8988T (cell line): ENCODE results near the gene TAS2R9.
"Not testable (repeated sequence)": the region's sequence is repeated elsewhere in the genome, so short reads cannot be mapped to it uniquely, and the experiment has no call there.

ENCODE experiments used
- DNase-seq: peaks from one replicate; pipeline ENCODE4 v3.0.0; 2011

TAS2R9 gene, protein sequence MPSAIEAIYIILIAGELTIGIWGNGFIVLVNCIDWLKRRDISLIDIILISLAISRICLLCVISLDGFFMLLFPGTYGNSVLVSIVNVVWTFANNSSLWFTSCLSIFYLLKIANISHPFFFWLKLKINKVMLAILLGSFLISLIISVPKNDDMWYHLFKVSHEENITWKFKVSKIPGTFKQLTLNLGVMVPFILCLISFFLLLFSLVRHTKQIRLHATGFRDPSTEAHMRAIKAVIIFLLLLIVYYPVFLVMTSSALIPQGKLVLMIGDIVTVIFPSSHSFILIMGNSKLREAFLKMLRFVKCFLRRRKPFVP

DNA sequence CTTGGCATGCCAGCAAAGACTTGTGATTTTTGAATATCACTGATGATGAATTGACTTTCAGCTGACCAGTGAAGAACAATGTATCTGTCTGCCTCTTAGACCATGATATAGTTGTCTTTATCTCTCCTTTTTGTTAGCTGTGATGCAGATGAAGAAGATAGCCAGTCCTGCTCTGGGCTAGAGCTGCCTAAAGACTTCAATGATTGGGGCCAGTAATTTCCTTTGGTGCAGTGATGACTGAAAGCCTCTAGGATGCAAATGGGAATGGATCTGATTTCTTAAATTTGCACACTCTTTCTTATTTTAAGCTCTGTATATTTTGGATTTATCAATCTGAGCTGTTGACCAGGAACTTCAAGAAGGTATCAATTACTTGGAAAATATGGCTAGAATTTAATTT lies at the start of gene TAS2R9:
Gene TAS2R9 (minus strand): TSS at position 101 of the 400 bp plus-strand sequence. CDS start 93 bp downstream, at position 8.
- DNase-seq: no peak

DNA sequence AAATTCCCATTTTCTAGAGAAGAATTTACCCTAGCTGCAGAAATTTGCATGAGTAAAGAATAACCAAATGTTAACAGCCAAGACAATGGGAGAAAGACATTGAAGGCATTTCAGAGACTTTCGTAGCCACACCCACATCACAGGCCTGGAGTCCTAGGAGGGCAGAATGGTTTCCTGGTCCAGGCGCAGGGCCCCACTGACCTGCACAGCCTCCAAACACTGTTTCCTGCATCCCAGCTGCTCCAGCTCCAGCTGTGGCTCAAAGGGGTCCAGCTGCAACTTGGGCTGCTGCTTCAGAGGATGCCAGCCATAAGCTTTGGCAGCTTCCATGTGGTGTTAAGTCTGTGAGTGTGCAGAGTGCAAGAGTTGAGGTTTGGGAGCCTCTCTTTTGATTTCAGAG lies 45.8 kb upstream of the TAS2R9 start:
- DNase-seq: no peak

DNA sequence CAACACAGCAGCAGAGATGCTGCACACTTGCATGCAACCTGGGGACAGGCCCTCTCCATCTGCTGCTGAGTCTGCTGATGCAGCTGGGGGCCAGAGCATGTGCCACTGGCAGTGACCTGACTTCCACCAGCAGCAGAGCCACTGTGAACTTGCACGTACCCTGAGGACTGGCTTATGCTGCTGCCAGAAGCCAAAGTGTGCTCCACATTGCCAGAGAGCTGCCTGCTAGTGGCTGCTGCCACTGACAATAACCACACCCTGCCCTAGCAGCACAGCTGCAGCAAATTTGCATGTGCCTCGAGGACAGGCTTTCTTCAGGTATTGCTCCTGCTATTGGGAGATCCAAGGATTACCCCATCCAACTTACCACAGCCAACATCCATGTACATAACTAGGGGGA lies 43.8 kb upstream of the TAS2R9 start:
- DNase-seq: no peak

DNA sequence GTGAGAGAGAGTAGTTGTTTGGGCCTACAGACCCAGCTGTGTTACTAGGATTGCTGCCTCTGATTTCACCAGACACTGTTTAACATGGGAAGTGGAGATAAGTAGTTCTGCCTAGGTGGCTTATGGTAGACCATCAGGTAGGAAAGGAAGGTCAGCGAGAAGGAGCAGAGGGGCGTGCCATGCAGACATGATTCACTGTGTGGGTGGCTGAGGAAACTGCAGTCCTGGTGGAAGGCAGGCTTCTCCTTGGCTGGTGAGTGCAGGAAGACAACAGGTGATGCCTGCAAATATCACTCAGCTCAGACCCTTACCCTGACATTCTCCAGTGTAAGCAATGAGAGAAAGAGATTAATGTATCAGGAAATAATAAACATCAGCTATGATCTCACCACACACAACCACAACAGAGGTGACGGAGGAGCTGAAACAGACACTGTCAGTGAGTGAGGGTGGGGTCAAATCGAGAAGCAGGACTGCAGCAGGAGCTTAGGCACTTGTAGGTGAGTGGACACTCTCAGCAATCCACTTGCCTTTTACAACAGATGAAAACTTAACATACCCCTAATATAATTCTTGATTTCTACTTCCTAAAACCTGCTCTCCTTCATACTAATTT lies 41.4 kb upstream of the TAS2R9 start:
- no peak for DNase-seq

DNA sequence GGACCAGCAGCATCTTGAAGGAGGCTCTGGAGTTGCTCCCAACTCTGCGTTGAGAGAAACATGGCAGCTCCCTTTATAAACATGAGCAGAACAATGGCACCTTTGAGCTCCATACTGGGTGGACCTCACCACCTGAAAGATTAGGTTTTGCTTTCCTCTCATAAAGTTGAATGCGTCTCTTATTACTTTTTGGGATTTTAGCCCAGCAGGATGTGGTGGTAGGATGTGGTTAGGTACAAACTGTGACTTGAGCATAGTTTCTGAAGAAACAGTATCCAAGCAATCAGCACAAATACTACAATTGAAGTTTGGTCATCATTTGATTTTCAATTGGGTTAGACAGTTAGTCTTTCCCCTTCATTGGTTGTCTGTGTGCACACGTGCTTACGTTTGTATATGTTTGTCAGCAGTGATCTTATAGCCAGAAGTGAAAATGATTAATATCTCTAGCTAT lies 39.5 kb upstream of the TAS2R9 start, which contains the start of gene PRR4:
Gene PRR4 (minus strand): TSS at position 51 of the 454 bp plus-strand sequence. CDS start 38 bp downstream, at position 13.
- DNase-seq: no peak

DNA sequence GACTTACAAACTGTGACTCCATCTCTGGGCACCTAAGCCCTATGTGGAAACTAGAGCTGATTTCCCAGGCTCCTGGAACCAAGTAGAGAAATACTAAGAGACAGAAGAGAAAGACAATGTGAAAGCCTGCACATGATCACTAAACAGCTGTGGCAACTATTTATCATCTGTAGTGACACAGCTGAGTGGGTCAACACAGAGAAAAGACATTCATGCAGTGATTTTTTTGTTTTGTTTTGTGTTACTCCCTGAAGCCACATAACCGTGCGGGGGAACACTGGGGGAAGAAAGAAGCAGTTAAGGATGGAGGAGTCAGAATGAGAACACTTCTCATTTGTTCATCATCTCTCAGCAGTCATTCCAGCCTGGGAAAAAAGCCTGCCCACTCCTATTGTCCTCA lies 37.8 kb upstream of the TAS2R9 start:
- DNase-seq: no peak

DNA sequence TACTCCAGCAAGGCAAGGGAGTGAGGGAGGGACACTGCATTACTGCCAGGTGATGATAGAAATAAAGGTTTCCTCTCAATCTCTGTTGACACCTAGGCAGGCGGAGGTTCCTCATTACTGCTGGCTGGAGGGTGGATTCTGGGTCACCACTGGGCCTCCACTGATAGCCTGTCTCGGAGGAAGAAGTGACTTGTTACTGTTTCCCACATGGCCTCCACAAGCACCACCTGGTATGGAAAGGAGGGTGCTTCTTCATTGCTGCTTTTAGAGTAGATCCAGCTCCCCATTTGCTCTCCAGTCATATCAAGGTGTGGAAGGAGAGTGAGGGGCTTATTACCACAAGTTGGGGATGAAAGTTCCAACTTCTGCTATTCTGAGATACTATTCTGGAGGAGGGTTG lies 32.9 kb upstream of the TAS2R9 start:
- DNase-seq: no peak

DNA sequence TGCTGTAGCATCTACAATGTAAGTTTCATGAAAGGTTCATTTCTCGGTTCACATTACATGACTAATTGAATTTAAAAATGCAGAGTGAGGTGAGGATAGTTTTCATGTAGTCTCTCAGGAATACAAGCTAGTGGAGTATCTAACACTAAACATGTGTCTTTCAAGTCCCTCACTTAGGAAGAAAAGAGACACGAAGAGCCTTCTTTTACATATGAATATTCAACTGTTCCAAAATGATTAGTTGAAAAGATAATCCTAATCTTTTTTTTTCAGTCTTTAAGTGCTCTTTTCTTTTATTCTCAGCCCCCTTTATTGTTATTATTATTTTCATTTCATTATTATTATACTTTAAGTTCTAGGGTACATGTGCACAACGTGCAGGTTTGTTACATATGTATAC lies 28.5 kb upstream of the TAS2R9 start:
- DNase-seq: no peak

DNA sequence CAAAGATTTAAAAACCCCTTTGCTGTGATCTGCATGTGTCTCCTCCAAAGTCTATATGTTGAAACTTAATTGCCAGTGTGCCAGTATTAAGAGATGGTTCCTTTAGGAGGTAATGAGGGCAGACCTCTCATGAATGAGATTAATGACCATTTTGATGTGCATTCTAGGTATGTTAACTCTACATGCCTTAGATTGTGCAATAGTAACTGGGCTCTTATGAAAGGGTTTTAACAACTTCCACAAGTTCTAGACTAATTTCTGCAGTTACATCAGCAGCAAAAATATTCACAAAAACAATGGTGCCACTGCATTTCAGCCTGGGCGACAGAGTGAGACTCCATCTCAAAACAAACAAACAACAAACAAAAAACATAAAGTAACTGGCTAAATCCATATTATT lies 20.0 kb upstream of the TAS2R9 start:
- DNase-seq: no peak

DNA sequence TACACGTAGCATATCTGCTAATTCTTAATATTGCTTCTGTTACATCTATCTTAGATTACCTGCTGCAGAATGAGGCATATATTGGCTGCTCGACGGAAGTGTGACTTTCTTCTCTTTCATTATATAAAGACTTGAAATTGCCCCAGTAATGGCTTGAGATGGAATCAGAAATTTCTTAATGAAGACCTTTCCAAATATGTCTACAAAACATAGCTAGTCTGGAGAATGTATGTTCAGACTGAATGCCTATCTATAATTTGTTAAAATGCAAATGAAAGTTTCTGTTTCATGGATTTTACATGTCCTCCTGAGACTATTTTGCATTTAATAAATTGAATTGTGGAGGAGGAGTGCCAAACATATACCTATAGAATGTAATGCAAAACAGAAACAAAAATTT lies 16.3 kb upstream of the TAS2R9 start, which contains the start of gene TAS2R10:
Gene TAS2R10 (minus strand): TSS at position 101 of the 400 bp plus-strand sequence. CDS start 89 bp downstream, at position 12.
- DNase-seq: no peak

DNA sequence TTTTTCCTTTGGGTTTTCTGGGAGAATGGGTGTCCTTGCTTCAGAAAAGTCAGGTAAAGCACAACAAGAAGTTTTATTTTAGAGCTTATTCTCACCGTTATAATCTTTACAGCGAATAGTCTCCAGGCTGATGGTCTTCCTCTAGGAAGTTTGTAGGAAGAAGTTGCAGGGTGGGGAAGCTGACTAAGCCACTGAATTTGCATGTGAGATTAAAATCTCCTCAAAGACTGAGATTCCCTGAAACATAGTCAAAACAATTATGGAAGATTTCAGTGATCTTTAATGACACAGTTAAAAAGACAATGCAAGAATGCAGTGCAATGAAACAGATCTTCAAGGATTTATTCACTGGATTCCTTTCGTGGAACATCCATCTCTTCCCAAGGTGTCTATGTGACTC lies 15.0 kb upstream of the TAS2R9 start:
- DNase-seq: no peak

DNA sequence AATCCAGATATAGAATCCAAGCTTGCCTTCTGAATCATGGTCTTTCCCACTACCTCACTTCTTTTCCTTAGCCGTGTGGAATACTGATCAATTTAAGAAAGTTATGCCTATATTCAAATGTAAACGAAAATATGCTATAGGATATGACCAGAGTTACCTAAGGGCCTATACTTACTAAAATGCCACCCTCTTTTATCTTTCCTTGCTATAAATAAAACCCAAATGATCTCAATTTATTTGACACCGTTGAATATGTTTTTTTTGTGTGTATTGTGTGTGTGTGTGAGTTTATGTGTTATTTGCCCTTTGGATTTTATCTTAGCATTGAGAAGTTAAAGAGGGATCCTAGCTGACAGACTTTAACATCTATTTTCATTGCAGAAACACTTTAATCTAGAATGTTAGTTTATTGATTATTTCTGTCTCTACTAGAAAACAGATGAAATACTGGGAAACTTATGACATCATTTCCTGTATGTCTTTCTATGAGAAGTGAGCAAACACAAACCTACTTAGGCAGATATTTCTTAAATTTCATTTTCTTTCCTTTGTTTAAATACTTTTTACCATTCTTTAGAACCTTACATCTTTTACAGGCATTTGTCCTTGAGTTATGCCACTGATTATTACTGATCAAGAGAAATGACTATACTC lies 2.0 kb upstream of the TAS2R9 start:
- no peak for DNase-seq

DNA sequence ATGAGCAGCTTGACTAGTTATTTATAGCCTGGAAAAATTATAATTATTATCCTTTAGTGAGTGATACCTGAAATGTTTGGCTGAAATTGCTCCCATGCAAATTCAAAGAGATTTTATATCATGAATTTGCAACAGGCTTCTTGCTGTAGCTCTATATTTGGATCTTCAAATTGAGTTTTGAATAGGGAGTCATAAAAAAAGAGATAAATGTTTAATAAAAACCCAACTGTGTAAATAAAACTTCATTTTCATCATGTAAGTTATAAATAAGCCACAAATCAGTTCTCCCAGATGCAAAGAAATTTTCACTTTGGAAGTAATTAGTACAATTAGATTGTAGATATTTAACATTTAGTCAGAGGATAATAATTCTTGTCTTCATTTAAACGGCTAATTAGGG lies 2.8 kb downstream of the TAS2R9 start, which contains the start of gene TAS2R8:
Gene TAS2R8 (minus strand): TSS at position 101 of the 400 bp plus-strand sequence. CDS start 306 bp downstream, outside the sequence.
- DNase-seq: no peak

DNA sequence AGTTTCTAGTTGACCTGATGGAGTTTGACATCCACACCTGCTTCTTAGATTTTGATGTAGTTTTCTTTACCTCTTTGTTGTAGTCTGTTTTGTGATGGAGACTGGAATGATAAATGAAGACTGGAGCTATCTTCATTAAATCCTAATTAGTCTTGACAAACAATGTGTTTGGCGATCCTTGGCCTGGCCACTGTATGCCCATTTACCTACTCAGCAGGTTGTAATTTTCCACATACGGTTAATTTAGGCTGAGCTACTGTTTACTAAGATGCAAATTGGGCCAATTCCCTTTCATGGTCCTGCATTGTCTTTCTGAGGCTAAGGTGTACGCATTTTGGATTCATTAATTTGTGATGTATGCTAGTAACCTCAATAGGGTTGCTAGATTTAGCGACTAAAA lies 7.4 kb downstream of the TAS2R9 start, which contains the start of gene TAS2R7:
Gene TAS2R7 (minus strand): TSS at position 41 of the 400 bp plus-strand sequence. CDS start 57 bp downstream, outside the sequence.
- no peak for DNase-seq

DNA sequence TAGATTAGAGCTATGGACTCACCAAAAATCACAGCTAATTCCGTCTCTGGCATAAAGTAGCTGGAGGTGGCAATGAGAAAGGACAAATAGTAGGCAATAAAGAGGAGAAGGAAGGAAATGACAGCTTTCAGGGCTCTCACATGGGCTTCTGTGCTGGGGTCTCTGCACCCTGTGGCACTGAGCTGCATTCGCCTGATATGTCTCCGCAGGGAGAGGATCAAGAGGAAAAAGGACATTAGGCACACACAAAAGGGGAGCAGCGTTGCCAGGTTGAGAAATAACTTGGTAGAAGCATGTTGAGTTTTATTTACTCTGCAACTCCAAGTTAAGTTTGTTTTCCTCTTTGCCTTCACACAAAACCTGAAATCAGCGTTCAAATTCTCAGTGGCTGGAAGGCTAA lies 8.2 kb downstream of the TAS2R9 start:
- DNase-seq: no peak

DNA sequence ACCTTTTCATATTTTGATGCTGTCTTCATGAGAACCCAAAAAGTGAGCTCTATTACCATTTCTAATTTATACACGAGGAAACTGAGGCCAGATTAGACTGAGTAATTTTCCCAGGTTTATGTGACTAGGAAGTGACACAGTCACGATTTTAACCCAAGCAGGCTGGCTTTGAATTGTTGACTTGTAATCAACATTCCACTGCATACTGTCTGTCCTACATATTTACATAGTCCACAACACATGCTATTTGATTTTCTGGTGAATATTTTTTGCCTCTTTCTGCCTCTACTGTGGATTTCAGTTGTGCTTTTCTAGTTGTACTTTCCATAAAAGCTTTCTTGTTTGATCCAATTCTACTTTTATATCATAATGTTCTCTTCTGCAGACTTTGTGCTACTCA lies 15.7 kb downstream of the TAS2R9 start:
- no peak for DNase-seq

DNA sequence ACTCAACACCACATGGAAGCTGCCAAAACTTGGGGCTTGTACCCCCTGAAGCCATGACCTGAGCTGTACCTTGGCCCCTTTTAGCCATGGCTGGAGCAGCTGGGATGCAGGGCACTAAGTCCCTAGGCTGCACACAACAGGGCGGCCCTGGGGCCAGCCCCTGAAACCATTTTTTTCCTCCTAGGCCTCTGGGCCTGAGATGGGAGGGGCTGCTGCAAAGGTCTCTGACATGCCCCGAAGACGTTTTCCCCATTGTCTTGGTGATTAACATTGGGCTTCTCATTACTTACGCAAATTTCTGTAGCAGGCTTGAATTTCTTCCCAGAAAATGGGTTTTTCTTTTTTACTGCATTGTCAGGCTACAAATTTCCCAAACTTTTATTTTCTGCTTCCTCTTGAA lies 18.2 kb downstream of the TAS2R9 start:
- DNase-seq: not testable (repeated sequence)

DNA sequence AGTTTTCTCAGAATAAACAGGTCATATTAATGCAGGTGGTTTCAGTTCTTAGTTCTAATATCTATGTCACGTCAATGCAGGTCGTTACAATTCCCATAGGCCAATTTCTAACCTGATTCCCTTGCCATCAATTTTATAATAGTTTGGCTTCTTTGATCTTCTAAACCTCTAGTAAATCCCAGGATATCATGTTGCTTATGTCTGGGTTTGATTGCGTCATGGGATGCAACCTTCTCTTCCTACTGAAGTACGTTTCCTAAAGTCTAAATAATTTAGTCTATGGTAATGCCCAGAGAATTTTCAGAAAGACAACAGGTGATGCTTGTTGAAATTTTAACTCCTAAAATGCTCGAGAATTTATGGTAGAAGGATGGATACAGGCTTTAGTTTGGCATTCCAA lies 26.7 kb downstream of the TAS2R9 start:
- no peak for DNase-seq

DNA sequence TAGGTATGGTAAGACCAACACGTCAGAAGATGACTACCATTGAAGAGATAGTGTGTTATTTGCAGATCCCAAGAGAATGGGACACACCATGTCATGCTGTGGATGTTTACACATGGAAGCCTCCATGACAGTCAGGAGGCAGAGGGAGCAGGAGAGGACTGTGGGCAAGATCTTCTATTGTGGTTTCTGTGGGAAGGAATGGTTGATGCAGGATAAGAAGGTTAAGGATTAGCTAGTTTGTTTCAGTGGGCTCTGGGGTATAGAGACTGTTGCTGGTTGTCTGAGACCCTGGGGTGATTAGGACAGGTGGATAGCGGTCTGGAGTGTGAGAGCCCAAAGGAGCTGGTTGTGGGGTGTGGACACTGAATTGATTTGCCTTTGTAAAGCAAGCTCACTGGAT lies 30.9 kb downstream of the TAS2R9 start:
- no peak for DNase-seq

DNA sequence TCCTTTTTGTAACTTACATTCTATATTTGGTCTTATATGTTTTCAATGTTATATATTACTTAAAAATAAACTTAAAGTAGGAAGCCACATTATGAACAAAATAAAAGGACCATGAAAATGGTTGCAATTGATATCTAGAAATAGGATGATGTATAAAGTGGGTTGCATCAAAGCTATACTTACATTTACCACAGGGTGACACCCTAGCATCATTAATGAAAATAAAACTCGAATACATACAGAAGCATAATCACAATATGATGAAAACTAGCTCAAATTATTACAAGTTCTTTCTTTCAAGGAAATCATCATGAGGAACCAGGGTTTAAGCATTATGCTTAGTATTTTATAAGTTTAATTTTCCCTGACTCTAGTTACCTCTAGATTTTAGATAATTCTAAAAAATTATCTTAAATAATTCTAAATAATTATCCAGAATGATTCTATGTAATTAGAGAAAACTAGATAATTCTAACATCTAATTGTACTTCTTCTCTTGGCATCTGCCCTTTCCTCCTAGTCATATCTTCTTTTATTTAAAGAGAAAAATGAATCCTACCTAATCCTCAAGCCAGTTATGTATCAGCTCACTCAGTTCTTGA lies 38.7 kb downstream of the TAS2R9 start:
- DNase-seq: no peak

DNA sequence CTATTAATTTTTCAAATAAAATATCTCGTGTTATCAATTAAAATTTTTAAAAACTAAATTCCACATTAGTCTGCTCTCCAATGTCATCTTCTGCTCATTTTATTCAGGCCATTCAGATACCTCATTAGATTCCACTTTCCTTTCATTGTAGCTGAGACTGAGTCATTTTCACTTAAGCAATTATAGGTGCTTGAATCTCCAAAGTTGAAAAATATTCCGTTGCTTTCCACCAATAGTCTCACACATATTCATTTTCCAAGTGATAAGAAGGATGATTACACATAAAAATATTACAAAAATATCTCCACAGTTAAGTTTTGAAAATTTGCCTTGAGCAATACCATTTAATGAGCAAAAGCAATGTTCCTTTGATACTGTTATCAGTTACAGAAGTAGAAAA lies 50.3 kb downstream of the TAS2R9 start:
- no peak for DNase-seq
